Hepatocyte (in vitro differentiated cells): ENCODE measurements around the gene DNAH11.

Experiments used
- EZH2 ChIP-seq: fragments of 200-600 bp; sonication (generic); IDR thresholded peaks from 2 replicates; pipeline ENCODE4 v1.6.1; 2016; ENCODE audit warnings: antibody characterized with exemption, mild to moderate bottlenecking, borderline replicate concordance
- EZH2phosphoT487 ChIP-seq: fragments of 200-600 bp; sonication (generic); IDR thresholded peaks from one replicate; pipeline ENCODE4 v1.6.1; 2018; ENCODE audit warnings: antibody characterized with exemption, mild to moderate bottlenecking, low read depth, moderate library complexity; ENCODE audit not compliant: unreplicated experiment, severe bottlenecking
- TF ChIP-seq, protein P1 (sequence below): fragments of 200-600 bp; sonication (generic); IDR thresholded peaks from 2 replicates; pipeline ENCODE4 v1.5.1; 2016; ENCODE audit warnings: antibody characterized with exemption, mild to moderate bottlenecking; ENCODE audit not compliant: poor library complexity

DNA sequence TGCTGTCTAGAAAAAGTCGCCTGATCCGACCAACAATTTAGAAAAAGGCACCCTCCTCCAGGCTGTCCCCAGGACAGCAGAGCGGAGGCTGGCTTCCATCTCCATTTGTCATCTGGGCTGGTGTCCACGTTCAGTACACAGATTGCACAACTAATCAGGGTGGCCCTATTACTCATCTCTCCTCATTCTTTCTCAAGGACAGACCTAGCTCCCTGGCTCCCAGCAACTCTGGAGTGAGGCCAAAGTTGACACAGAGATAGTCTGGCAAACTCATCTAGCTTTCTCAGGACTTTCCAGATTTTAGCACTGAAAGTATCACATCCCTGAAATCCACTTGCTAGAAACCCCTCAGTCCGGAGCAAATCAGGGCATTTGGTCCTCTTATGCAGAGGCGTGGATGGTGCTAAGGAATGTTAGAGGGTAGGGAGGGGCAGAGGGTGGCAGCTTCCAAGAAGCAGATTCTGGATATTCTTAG, 75.1 kb downstream of the DNAH11 start:
- TF ChIP-seq, protein P1, sequence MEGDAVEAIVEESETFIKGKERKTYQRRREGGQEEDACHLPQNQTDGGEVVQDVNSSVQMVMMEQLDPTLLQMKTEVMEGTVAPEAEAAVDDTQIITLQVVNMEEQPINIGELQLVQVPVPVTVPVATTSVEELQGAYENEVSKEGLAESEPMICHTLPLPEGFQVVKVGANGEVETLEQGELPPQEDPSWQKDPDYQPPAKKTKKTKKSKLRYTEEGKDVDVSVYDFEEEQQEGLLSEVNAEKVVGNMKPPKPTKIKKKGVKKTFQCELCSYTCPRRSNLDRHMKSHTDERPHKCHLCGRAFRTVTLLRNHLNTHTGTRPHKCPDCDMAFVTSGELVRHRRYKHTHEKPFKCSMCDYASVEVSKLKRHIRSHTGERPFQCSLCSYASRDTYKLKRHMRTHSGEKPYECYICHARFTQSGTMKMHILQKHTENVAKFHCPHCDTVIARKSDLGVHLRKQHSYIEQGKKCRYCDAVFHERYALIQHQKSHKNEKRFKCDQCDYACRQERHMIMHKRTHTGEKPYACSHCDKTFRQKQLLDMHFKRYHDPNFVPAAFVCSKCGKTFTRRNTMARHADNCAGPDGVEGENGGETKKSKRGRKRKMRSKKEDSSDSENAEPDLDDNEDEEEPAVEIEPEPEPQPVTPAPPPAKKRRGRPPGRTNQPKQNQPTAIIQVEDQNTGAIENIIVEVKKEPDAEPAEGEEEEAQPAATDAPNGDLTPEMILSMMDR: no peak
- TF ChIP-seq EZH2phosphoT487 (no peak), EZH2 (no peak)
